ENCODE measurements around the gene NTNG2.

DNA sequence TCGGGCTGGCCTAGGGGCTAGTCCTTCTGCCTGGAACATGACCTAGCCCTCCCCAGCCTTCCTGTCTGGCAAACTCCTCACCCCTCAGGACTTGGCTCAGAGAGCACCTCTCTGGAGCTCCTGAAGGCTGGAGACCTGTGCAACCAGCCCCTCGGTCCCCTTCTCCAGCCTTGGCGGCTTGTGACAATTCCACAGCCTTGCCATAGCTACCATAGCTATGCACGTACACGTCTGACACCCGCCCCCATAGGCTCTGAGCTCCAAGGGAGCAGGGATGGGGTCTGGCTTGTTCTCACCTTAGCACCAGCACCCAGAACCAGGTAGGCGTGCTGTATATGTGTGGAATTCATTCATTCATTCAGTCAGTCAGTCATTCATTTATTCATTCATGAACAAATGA lies 49.7 kb downstream of the NTNG2 start:
- TF ChIP-seq, protein P1, sequence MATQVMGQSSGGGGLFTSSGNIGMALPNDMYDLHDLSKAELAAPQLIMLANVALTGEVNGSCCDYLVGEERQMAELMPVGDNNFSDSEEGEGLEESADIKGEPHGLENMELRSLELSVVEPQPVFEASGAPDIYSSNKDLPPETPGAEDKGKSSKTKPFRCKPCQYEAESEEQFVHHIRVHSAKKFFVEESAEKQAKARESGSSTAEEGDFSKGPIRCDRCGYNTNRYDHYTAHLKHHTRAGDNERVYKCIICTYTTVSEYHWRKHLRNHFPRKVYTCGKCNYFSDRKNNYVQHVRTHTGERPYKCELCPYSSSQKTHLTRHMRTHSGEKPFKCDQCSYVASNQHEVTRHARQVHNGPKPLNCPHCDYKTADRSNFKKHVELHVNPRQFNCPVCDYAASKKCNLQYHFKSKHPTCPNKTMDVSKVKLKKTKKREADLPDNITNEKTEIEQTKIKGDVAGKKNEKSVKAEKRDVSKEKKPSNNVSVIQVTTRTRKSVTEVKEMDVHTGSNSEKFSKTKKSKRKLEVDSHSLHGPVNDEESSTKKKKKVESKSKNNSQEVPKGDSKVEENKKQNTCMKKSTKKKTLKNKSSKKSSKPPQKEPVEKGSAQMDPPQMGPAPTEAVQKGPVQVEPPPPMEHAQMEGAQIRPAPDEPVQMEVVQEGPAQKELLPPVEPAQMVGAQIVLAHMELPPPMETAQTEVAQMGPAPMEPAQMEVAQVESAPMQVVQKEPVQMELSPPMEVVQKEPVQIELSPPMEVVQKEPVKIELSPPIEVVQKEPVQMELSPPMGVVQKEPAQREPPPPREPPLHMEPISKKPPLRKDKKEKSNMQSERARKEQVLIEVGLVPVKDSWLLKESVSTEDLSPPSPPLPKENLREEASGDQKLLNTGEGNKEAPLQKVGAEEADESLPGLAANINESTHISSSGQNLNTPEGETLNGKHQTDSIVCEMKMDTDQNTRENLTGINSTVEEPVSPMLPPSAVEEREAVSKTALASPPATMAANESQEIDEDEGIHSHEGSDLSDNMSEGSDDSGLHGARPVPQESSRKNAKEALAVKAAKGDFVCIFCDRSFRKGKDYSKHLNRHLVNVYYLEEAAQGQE (tag by site-specific recombination; IDR thresholded peaks at IDR 0.05) = no peak
- no peak for TF ChIP-seq SETDB1 (IDR thresholded peaks at IDR 0.05; ENCODE audit: insufficient read length, low read length)
- TF ChIP-seq CTCF (tag by site-specific recombination; IDR thresholded peaks at IDR 0.05) = no peak
- TF ChIP-seq ZNF549 (tag by site-specific recombination; IDR thresholded peaks at IDR 0.05) = no peak
- TF ChIP-seq, protein P2, sequence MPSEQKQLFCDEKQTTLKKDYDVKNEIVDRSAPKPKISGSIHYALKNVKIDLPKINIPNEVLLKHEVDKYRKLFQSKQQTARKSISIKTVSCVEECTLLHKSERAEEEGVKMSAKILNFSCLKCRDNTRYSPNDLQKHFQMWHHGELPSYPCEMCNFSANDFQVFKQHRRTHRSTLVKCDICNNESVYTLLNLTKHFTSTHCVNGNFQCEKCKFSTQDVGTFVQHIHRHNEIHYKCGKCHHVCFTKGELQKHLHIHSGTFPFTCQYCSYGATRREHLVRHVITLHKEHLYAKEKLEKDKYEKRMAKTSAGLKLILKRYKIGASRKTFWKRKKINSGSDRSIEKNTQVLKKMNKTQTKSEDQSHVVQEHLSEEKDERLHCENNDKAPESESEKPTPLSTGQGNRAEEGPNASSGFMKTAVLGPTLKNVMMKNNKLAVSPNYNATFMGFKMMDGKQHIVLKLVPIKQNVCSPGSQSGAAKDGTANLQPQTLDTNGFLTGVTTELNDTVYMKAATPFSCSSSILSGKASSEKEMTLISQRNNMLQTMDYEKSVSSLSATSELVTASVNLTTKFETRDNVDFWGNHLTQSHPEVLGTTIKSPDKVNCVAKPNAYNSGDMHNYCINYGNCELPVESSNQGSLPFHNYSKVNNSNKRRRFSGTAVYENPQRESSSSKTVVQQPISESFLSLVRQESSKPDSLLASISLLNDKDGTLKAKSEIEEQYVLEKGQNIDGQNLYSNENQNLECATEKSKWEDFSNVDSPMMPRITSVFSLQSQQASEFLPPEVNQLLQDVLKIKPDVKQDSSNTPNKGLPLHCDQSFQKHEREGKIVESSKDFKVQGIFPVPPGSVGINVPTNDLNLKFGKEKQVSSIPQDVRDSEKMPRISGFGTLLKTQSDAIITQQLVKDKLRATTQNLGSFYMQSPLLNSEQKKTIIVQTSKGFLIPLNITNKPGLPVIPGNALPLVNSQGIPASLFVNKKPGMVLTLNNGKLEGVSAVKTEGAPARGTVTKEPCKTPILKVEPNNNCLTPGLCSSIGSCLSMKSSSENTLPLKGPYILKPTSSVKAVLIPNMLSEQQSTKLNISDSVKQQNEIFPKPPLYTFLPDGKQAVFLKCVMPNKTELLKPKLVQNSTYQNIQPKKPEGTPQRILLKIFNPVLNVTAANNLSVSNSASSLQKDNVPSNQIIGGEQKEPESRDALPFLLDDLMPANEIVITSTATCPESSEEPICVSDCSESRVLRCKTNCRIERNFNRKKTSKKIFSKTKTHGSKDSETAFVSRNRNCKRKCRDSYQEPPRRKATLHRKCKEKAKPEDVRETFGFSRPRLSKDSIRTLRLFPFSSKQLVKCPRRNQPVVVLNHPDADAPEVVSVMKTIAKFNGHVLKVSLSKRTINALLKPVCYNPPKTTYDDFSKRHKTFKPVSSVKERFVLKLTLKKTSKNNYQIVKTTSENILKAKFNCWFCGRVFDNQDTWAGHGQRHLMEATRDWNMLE (tag by site-specific recombination; conservative IDR thresholded peaks at IDR 0.05; ENCODE audit: low read depth) = no peak
- TF ChIP-seq ZBTB21 (tag by site-specific recombination; IDR thresholded peaks at IDR 0.05) = no peak
- no peak for TF ChIP-seq ZNF274 (IDR thresholded peaks at IDR 0.05; ENCODE audit: low read length)
- TF ChIP-seq ZNF274 (tag by site-specific recombination; IDR thresholded peaks at IDR 0.05; ENCODE audit: borderline replicate concordance) = no peak
- no peak for TF ChIP-seq ZNF610 (tag by site-specific recombination; IDR thresholded peaks at IDR 0.05; ENCODE audit: borderline replicate concordance)
- no peak for TF ChIP-seq ZNF488 (tag by site-specific recombination; IDR thresholded peaks at IDR 0.05)
- no peak for TF ChIP-seq ZNF776 (tag by site-specific recombination; IDR thresholded peaks at IDR 0.05; ENCODE audit: borderline replicate concordance)
- TF ChIP-seq ZNF132 (tag by site-specific recombination; IDR thresholded peaks at IDR 0.05; ENCODE audit: borderline replicate concordance) = no peak
